ENCODE results near the gene SLC24A4.

SLC24A4 gene

DNA sequence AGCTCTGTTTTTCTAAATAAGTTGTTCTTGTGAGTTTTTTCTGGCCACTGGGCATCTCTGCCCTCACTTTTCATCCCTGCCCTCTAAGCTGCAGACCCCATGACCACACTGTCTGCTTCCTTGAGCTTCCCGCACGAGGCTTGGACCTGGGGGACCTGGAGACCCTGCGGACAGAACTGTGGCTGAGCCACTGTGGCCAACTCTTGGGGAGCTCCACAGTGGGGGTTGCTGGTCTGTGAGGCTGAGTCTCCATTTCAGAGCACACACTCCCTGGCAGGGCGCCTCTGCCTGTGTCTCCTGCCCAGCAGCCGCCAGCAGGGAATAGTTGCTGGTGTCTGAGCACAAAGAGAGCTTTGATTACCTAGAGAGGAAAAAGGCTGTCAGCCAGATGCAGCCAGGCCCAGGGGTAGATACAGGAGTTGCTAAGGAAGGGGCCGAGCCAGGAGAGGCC, 177.6 kb downstream of the SLC24A4 start:
- Histone ChIP-seq H3K27ac (no peak overlapping the region), H3K4me3 (no peak overlapping the region)
- DNase-seq (ENCODE audit: low spot score) = peak; percentile 62
- TF ChIP-seq, protein P1, sequence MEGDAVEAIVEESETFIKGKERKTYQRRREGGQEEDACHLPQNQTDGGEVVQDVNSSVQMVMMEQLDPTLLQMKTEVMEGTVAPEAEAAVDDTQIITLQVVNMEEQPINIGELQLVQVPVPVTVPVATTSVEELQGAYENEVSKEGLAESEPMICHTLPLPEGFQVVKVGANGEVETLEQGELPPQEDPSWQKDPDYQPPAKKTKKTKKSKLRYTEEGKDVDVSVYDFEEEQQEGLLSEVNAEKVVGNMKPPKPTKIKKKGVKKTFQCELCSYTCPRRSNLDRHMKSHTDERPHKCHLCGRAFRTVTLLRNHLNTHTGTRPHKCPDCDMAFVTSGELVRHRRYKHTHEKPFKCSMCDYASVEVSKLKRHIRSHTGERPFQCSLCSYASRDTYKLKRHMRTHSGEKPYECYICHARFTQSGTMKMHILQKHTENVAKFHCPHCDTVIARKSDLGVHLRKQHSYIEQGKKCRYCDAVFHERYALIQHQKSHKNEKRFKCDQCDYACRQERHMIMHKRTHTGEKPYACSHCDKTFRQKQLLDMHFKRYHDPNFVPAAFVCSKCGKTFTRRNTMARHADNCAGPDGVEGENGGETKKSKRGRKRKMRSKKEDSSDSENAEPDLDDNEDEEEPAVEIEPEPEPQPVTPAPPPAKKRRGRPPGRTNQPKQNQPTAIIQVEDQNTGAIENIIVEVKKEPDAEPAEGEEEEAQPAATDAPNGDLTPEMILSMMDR (IDR thresholded peaks at IDR 0.05) = no peak

DNA sequence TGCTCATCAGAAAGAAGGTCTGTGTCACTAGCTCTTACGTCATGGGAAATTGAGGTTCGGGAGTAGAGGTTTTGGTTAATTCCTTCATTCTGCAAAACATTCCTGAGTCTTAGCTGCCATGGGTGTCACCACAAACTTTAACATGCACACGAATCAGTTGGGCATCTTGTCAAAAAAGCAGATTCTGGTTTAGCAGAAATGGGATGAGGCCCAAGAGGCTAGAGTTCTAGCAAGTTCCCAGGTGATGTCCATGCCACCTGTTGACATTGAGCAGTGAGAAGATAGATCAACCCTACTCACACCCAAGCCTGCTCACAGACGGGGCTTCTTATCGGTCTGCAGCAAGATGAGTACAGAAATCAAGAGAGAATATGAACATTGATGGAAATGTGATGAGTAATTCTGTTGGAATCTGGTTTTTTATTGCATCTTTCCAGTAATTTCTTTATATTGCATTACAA, 179.0 kb downstream of the SLC24A4 start:
- Histone ChIP-seq H3K4me3 (no peak overlapping the region), H3K27ac (no peak overlapping the region)
- DNase-seq (ENCODE audit: low spot score) = no peak
- TF ChIP-seq, protein P1 (IDR thresholded peaks at IDR 0.05) = no peak

DNA sequence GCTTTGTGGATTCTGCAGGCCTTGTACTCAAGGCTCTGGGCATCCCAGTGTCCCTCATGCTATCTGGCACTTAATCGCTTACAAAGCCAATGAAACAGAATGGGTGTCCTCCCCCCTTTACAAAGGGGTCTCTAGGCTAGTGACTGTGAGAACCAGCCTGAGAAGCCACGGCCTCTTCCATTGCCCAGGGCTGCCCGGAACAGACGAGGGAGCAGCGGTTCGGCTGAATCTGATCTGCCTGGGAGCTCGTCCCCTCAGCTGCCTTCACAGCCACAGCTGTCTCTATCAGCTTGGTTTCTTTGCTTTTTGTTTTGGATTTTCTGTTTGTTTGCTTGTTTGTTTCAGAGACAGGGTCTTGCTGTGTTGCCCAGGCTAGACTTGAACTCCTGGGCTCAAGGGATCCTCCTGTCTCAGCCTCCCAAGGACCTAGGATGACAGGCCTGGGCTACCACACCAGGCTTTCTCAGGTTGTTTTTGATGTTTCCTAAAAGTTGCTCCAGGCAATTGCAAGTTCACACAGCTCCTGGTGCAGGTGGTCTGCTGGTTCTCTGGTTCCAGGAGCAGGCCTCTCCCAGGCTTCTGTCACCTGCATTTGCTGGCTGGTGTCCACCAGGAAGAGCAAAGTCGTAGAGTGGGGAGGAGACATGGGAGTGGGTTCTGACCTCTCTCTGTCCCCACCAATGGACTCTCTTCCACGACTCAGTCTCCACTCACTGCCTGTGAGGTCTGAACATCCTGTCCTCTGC, 179.7 kb downstream of the SLC24A4 start:
- Histone ChIP-seq H3K27ac (no peak overlapping the region), H3K4me3 (no peak overlapping the region)
- DNase-seq (ENCODE audit: low spot score) = peak; percentile 47
- TF ChIP-seq, protein P1 (IDR thresholded peaks at IDR 0.05) = no peak

DNA sequence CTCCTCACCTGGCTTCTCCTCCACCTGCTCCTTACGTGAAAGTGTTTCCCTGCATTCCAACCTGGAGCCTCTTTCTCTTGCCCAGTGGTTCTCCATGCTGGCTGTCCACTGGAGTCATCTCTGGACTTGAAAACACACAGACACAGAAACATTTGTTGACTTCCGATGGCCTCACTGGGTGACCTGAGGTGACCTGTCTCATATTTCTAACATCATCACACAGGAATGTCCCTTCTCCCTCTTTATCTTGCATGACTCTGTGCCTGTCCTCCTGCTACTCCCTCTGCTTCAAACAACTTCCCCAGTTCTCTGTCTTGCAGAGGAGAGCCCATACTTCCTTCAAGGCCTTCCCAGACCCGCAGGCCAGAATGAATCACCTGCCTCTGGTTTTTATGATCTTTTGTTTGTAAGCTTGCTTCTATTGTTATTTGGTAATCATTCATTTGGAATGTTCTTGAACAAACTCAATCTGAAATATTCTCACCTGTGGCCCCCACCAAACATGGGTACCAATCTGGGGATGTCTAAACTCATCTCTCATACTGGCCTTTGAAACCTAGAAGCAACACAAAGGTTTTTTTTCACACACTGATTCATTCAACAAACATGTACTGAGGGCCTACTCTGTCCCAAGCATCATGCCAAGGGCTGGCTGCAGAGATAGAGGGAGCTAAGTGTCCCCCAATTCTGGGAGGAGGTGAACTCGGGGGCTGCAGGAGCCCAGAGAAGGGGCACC, 181.0 kb downstream of the SLC24A4 start:
- Histone ChIP-seq H3K27ac (no peak overlapping the region), H3K4me3 (no peak overlapping the region)
- TF ChIP-seq, protein P1 (IDR thresholded peaks at IDR 0.05) = no peak
- peak; percentile 50 for DNase-seq (ENCODE audit: low spot score)

DNA sequence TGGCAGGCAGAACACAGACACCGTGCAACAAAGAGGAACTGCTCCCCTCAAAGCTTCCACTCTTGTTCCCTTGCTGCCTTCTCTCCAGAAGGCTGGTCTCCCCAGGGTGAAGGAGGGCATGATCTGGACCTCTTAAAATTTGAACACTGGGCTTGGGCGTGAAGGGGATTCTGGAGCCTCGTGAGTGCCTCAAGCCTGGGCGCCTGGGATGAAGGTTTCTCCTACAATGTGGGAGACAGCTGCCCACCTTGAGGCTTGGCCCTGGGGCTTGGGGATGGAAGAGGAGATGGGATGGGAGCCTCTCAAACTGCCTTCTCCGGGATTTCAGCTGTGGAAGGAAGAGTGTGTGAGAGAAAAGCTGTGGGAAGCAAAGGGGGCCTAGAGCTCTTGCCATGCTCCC, 182.9 kb downstream of the SLC24A4 start:
- DNase-seq (ENCODE audit: low spot score) = no peak
- TF ChIP-seq, protein P1 (IDR thresholded peaks at IDR 0.05) = no peak
- Histone ChIP-seq H3K27ac (no peak overlapping the region), H3K4me3 (no peak overlapping the region)

DNA sequence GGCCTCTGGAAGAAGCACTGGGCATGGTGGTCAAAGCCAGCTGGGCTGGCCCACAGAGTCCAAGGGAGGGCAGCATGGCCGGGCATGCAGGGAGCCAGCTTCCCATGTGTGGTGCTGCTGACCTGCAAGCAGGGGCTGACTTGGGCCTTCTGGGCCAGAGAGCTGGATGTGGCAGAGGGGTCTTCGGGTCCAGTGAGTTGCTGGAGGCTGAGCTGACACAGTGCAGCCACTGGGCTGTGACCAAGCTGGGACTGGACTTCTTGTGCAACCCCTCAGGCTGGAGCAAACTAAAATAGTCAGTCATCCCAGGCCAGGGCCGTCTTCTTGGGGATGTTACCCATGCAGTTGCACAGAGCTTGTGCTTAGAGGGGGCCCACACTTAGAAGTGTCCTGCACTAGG, 183.3 kb downstream of the SLC24A4 start:
- TF ChIP-seq, protein P1 (IDR thresholded peaks at IDR 0.05) = no peak
- DNase-seq (ENCODE audit: low spot score) = no peak
- no peak overlapping the region for H3K27ac ChIP-seq
- no peak overlapping the region for H3K4me3 ChIP-seq

Data from coronary artery (tissue), 2 donors.